ENCODE measurements around the gene DTHD1. TPM values are rescaled to one million over a fixed set of nuclear protein-coding genes. Genes with fewer than 3 reads are reported as not detected.

The DTHD1 gene
- polyA plus RNA-seq, 1 of the 3 experiments (the other 2 are of a cell fraction), result not detected

DNA sequence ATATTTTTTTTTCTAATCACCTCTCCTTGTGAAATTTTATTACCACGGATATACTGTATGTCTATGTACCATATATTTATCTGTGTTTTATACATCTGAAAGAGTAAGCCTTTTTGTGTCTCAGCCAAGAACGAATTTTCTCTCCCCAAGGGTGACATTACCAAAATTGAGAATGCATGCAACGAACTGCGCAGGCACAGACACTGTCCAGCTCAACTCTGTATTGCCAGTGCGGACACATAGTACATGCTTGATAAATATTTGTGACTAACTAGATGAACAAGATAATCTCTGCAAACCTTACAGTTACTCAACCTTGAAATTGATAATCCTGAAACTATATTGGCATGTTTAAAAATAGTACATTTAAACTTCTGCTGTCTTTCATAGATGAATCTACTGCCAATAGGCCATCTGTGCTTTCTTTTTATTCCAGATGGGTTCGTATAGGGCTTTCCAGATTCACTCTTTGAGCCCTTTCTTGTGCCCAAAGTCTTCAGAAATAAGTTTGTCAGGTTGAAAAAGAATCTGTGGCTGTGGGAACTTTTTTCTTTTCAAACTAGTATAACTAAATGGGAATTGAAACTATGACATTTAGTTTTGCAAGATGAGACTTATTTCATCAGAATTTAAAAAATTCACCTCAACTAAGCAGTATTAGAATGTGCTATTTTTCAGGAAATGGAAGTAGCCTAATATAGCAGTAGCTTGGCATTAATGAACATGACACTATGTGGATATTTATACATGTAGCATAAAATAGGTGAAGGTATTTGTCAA lies 38.9 kb downstream of the DTHD1 start:
- ChIA-PET POLR2A (no interaction called here), CTCF (no interaction called here)
- Histone ChIP-seq H3K27me3 (ENCODE audit: insufficient read depth) (no peaks in the 10 kb centered on the region), H3K27ac (ENCODE audit: low read depth in 2 of 2, low read length in 1 of 2) (no peak overlapping the region), H3K4me2 (no peak overlapping the region), H3K9me2 (no peaks in the 10 kb centered on the region), H2AFZ (ENCODE audit: low read depth) (no peak overlapping the region), H3K9ac (no peak overlapping the region), H4K20me1 (ENCODE audit: insufficient read depth) (no peaks in the 10 kb centered on the region), H3F3A (replicated peaks; ENCODE audit: insufficient read depth) (no peaks in the 10 kb centered on the region), H3K4me3 (ENCODE audit: low read depth in 2 of 2, low read length in 1 of 2) (no peak overlapping the region), H3K36me3 (replicated peaks in 1 of 2; ENCODE audit: control insufficient read depth in 1 of 2, insufficient read depth in 2 of 2, low read length in 1 of 2) (no peaks in the 10 kb centered on the region), H3K9me3 (no peaks in the 10 kb centered on the region), H3K4me1 (ENCODE audit: control insufficient read depth in 1 of 2, insufficient read depth in 2 of 2, low read depth in 1 of 2, low read length in 1 of 2) (no peaks in the 10 kb centered on the region), H3K79me2 (ENCODE audit: insufficient read depth) (no peaks in the 10 kb centered on the region)
- TF ChIP-seq, protein P1, sequence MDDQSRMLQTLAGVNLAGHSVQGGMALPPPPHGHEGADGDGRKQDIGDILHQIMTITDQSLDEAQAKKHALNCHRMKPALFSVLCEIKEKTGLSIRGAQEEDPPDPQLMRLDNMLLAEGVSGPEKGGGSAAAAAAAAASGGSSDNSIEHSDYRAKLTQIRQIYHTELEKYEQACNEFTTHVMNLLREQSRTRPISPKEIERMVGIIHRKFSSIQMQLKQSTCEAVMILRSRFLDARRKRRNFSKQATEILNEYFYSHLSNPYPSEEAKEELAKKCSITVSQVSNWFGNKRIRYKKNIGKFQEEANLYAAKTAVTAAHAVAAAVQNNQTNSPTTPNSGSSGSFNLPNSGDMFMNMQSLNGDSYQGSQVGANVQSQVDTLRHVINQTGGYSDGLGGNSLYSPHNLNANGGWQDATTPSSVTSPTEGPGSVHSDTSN (IDR thresholded peaks at IDR 0.05), result no peak
- TF ChIP-seq FOXJ3 (CRISPR knock-in tag; IDR thresholded peaks at IDR 0.05), result no peak
- whole genome bisulfite sequencing (ENCODE audit: low lambda C conversion rate), result 9% methylated on average over 6 of the region's 6 CpGs
- DNase-seq, result no peak

DNA sequence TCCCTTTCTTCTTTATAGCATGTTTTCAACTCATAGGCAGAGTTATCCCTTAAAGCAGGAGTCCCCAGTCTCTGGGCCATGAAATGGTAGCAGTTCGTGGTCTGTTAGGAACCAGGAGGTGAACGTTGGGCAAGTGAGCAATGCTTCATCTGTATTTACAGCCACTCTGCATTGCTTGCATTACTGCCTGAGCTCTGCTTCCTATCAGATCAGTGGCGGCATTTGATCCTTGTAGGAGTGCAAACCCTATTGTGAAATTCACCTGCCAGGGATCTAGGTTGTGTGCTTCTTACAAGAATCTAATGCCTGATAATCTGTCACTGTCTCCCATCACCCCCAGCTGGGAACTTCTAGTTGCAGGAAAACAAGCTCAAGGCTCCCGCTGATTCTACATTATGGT lies 39.8 kb downstream of the DTHD1 start:
- Histone ChIP-seq H4K20me1 (ENCODE audit: insufficient read depth) (no peaks in the 10 kb centered on the region), H3K4me1 (ENCODE audit: control insufficient read depth in 1 of 2, insufficient read depth in 2 of 2, low read depth in 1 of 2, low read length in 1 of 2) (no peaks in the 10 kb centered on the region), H3K9me2 (no peaks in the 10 kb centered on the region), H3K9me3 (no peaks in the 10 kb centered on the region), H3K79me2 (ENCODE audit: insufficient read depth) (no peaks in the 10 kb centered on the region), H3K27me3 (ENCODE audit: insufficient read depth) (no peaks in the 10 kb centered on the region), H3K4me2 (no peak overlapping the region), H3K9ac (no peak overlapping the region), H3K36me3 (replicated peaks in 1 of 2; ENCODE audit: control insufficient read depth in 1 of 2, insufficient read depth in 2 of 2, low read length in 1 of 2) (no peaks in the 10 kb centered on the region), H2AFZ (ENCODE audit: low read depth) (no peak overlapping the region), H3F3A (replicated peaks; ENCODE audit: insufficient read depth) (no peaks in the 10 kb centered on the region), H3K27ac (ENCODE audit: low read depth in 2 of 2, low read length in 1 of 2) (no peak overlapping the region), H3K4me3 (ENCODE audit: low read depth in 2 of 2, low read length in 1 of 2) (no peak overlapping the region)
- ChIA-PET CTCF (no interaction called here), POLR2A (no interaction called here)
- 5% methylated on average over 4 of the region's 4 CpGs for WGBS (ENCODE audit: low lambda C conversion rate)
- DNase-seq, result no peak
- no peak for TF ChIP-seq ELF1 (IDR thresholded peaks at IDR 0.05)
- no peak for TF ChIP-seq RAD21 (IDR thresholded peaks at IDR 0.05; ENCODE audit: low read length)
- TF ChIP-seq SIN3A (IDR thresholded peaks at IDR 0.05; ENCODE audit: borderline replicate concordance, low read depth, low read length), result no peak
- TF ChIP-seq, protein P2, sequence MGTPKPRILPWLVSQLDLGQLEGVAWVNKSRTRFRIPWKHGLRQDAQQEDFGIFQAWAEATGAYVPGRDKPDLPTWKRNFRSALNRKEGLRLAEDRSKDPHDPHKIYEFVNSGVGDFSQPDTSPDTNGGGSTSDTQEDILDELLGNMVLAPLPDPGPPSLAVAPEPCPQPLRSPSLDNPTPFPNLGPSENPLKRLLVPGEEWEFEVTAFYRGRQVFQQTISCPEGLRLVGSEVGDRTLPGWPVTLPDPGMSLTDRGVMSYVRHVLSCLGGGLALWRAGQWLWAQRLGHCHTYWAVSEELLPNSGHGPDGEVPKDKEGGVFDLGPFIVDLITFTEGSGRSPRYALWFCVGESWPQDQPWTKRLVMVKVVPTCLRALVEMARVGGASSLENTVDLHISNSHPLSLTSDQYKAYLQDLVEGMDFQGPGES (IDR thresholded peaks at IDR 0.05; ENCODE audit: low read depth, low read length), result no peak
- no peak for TF ChIP-seq YY1 (IDR thresholded peaks at IDR 0.05; ENCODE audit: low read depth)
- no peak for TF ChIP-seq EP300 (IDR thresholded peaks at IDR 0.05; ENCODE audit: borderline replicate concordance in 1 of 2, low read depth in 1 of 2, low read length in 1 of 2)
- no peak for TF ChIP-seq RFX5 (IDR thresholded peaks at IDR 0.05; ENCODE audit: low read length)
- no peak for TF ChIP-seq TAF1 (IDR thresholded peaks at IDR 0.05; ENCODE audit: borderline replicate concordance, low read depth, low read length)
- no peak for TF ChIP-seq NFIC (IDR thresholded peaks at IDR 0.05; ENCODE audit: borderline replicate concordance)
- no peak for TF ChIP-seq TEAD4 (IDR thresholded peaks at IDR 0.05; ENCODE audit: borderline replicate concordance, insufficient read depth)
- TF ChIP-seq, protein P3, sequence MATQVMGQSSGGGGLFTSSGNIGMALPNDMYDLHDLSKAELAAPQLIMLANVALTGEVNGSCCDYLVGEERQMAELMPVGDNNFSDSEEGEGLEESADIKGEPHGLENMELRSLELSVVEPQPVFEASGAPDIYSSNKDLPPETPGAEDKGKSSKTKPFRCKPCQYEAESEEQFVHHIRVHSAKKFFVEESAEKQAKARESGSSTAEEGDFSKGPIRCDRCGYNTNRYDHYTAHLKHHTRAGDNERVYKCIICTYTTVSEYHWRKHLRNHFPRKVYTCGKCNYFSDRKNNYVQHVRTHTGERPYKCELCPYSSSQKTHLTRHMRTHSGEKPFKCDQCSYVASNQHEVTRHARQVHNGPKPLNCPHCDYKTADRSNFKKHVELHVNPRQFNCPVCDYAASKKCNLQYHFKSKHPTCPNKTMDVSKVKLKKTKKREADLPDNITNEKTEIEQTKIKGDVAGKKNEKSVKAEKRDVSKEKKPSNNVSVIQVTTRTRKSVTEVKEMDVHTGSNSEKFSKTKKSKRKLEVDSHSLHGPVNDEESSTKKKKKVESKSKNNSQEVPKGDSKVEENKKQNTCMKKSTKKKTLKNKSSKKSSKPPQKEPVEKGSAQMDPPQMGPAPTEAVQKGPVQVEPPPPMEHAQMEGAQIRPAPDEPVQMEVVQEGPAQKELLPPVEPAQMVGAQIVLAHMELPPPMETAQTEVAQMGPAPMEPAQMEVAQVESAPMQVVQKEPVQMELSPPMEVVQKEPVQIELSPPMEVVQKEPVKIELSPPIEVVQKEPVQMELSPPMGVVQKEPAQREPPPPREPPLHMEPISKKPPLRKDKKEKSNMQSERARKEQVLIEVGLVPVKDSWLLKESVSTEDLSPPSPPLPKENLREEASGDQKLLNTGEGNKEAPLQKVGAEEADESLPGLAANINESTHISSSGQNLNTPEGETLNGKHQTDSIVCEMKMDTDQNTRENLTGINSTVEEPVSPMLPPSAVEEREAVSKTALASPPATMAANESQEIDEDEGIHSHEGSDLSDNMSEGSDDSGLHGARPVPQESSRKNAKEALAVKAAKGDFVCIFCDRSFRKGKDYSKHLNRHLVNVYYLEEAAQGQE (IDR thresholded peaks at IDR 0.05; ENCODE audit: low read depth, low read length), result no peak
- TF ChIP-seq SMC3 (IDR thresholded peaks at IDR 0.05; ENCODE audit: low read depth, low read length), result no peak
- no peak for TF ChIP-seq MEF2A (IDR thresholded peaks at IDR 0.05; ENCODE audit: borderline replicate concordance, low read depth)

Measured in SK-N-SH (cell line).